HG03060 (cell line): Measurements from ENCODE around the gene PCDHGA10.
A peak's percentile ranks its signal among the peaks of the same experiment; 100 is the strongest.
"Not testable (repeated sequence)": the region's sequence is repeated elsewhere in the genome, so short reads cannot be mapped to it uniquely, and the experiment has no call there.

ENCODE experiments used
- ATAC-seq: cut with Tn5 transposase; IDR thresholded peaks from one replicate; pipeline ENCODE4 v1.9.1; 2021; ENCODE audit warnings: low read depth, moderate number of reproducible peaks; ENCODE audit not compliant: unreplicated experiment

PCDHGA10 gene

DNA sequence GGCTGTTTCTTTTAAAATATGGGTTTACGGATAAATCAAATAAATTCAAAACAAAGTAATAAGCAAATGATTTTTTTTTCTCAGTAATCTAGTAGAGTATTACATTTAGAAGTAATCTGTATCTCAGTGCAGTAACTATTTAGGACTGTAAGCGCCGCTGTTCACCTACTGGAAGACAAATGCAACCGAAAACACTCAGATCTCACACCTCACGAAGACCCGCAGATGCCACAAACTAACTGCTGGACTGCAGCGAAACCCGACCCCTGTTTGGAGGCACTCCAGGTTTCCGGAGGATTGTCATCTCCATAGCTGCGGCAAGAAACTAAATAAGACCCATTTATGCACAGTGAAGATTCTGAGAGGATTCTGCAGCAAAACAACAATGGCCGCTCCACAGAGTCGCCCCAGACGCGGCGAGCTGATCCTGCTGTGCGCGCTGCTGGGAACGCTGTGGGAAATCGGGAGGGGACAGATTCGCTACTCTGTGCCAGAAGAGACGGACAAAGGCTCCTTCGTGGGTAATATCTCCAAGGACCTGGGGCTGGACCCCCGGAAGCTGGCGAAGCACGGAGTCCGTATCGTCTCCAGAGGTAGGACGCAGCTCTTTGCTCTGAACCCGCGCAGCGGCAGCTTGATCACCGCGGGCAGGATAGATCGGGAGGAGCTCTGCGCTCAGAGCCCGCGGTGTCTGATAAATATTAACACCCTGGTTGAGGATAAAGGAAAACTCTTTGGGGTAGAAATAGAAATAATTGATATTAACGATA, 20.2 kb upstream of the PCDHGA10 start, which contains the start of gene PCDHGA8:
Gene PCDHGA8 (plus strand): TSS at position 205 of the 770 bp plus-strand sequence. CDS start 181 bp downstream, at position 386.
- no peak for ATAC-seq

DNA sequence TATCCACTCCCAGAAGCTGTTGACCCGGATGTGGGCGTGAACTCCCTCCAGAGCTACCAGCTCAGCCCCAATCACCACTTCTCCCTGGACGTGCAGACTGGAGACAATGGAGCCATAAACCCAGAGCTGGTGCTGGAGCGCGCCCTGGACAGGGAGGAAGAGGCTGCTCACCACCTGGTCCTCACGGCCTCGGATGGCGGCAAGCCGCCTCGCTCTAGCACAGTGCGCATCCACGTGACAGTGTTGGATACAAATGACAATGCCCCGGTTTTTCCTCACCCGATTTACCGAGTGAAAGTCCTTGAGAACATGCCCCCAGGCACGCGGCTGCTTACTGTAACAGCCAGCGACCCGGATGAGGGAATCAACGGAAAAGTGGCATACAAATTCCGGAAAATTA, 19.5 kb upstream of the PCDHGA10 start:
- no peak for ATAC-seq

DNA sequence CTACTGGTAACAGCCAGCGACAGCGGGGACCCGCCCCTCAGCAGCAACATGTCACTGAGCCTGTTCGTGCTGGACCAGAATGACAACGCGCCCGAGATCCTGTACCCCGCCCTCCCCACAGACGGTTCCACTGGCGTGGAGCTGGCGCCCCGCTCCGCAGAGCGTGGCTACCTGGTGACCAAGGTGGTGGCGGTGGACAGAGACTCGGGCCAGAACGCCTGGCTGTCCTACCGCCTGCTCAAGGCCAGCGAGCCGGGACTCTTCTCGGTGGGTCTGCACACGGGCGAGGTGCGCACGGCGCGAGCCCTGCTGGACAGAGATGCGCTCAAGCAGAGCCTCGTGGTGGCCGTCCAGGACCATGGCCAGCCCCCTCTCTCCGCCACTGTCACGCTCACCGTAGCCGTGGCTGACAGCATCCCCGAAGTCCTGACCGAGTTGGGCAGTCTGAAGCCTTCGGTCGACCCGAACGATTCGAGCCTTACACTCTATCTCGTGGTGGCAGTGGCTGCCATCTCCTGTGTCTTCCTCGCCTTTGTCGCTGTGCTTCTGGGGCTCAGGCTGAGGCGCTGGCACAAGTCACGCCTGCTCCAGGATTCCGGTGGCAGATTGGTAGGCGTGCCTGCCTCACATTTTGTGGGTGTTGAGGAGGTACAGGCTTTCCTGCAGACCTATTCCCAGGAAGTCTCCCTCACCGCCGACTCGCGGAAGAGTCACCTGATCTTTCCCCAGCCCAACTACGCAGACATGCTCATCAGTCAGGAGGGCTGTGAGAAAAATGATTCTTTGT, 18.2 kb upstream of the PCDHGA10 start:
- not testable (repeated sequence) for ATAC-seq

DNA sequence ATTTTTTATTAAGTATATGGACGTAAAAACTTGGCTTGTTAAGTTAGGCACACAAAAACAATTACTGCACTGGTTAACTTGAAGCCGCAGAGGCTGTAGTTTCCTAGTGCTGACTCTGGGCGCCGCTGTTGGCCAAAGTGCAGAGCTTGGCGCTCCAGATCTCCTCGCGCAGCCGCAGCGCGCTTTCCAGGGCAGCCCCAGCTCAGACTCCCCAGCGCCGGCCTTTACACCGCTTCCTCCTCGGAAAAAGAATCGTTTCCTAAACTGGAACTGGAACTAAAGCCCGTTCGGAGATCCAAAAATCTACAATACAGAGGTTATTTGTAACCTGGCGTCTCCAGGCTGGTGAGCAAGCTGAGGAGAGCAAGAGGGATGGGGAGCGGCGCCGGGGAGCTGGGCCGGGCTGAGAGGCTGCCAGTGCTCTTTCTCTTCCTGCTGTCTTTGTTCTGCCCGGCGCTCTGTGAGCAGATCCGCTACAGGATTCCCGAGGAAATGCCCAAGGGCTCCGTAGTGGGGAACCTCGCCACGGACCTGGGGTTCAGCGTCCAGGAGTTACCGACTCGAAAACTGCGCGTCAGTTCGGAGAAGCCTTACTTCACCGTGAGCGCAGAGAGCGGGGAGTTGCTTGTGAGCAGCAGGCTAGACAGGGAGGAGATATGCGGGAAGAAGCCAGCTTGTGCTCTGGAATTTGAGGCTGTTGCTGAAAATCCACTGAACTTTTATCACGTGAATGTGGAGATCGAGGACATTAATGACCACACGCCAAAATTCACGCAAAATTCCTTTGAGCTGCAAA, 14.8 kb upstream of the PCDHGA10 start, which contains the start of gene PCDHGB5:
Gene PCDHGB5 (plus strand): TSS at position 192 of the 796 bp plus-strand sequence. CDS start 181 bp downstream, at position 373.
- ATAC-seq = peak; percentile 86

DNA sequence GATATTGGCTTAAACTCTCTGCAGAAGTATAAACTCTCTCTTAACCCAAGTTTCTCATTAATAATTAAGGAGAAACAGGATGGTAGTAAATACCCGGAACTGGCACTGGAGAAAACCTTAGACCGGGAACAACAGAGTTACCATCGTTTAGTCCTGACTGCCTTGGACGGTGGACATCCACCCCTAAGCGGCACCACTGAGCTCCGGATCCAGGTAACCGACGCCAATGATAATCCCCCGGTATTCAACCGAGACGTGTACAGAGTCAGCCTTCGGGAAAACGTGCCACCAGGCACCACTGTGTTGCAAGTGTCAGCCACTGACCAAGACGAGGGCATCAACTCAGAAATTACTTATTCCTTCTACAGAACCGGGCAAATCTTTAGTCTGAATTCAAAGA, 14.2 kb upstream of the PCDHGA10 start:
- ATAC-seq = no peak

DNA sequence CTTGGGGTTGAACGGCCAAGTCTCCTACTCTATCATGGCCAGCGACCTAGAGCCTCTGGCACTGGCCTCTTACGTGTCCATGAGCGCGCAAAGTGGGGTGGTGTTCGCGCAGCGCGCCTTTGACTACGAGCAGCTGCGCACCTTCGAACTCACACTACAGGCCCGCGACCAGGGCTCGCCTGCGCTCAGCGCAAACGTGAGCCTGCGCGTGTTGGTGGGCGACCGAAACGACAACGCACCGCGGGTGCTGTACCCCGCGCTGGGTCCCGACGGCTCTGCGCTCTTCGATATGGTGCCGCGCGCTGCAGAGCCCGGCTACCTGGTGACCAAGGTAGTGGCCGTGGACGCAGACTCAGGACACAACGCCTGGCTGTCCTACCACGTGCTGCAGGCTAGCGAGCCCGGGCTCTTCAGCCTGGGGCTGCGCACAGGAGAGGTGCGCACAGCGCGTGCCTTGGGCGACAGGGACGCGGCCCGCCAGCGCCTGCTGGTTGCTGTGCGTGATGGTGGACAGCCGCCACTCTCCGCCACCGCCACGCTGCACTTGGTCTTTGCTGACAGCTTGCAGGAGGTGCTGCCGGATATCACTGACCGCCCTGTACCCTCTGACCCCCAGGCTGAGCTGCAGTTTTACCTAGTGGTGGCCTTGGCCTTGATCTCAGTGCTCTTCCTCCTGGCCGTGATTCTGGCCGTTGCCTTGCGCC, 13.1 kb upstream of the PCDHGA10 start:
- no peak for ATAC-seq

DNA sequence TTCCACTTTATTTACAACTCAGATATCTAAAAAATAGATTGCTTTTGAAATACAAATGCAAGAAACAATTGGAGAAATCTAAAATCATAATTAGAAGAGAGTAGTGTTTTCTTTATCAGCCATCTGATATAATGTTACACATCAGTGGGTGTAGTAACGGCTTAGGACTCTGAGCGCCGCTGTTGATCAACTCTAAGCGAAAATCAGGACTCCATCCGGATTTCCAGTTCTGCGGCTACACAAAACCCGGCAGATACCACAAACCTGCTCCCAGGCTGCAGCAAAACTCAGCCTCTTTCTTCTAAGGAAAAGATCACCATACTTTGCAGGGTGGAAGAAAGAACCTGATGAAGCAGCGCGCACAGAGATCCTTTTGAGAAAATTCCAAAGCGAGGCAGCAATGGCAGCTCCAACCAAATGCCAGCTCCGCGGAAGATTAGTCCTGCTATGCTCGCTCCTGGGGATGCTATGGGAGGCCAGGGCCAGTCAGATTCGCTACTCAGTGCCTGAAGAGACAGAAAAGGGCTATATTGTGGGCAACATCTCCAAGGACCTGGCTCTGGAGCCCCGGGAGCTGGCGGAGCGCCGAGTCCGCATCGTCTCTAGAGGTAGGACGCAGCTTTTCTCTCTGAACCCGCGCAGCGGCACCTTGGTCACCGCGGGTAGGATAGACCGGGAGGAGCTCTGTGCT, 10.1 kb upstream of the PCDHGA10 start, which contains the start of gene PCDHGA9:
Gene PCDHGA9 (plus strand): TSS at position 226 of the 691 bp plus-strand sequence. CDS start 175 bp downstream, at position 401.
- ATAC-seq = no peak

DNA sequence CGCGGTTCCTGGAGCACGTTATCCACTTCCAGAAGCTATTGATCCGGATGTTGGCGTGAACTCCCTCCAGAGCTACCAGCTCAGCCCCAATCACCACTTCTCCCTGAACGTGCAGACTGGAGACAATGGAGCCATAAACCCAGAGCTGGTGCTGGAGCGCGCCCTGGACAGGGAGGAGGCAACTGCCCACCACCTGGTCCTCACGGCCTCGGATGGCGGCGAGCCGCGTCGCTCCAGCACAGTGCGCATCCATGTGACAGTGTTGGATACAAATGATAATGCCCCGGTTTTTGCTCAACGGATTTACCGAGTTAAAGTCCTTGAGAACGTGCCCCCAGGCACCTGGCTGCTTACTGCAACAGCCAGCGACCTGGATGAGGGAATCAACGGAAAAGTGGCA, 9.4 kb upstream of the PCDHGA10 start:
- no peak for ATAC-seq

DNA sequence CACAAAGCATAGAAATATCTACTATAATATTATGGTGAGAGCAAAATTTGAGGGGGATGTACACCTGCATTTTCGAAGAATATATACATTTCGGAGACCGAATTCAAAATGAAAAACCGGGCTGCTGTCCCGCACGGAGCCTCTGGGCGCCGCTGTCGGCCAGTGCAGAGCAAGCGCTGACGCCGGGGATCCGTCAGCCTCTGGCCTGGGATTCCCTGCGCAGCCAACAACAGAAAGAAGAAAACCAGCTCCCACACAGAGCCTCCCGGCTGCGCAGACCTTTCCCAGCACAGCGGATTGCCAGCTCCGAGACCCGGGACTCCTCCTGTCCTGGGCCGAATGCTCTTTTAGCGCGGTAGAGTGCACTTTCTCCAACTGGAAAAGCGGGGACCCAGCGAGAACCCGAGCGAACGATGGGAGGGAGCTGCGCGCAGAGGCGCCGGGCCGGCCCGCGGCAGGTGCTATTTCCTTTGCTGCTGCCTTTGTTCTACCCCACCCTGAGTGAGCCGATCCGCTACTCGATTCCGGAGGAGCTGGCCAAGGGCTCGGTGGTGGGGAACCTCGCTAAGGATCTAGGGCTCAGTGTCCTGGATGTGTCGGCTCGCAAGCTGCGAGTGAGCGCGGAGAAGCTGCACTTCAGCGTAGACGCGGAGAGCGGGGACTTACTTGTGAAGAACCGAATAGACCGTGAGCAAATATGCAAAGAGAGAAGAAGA, 4.8 kb upstream of the PCDHGA10 start, which contains the start of gene PCDHGB6:
Gene PCDHGB6 (plus strand): TSS at position 232 of the 716 bp plus-strand sequence. CDS start 182 bp downstream, at position 414.
- not testable (repeated sequence) for ATAC-seq

DNA sequence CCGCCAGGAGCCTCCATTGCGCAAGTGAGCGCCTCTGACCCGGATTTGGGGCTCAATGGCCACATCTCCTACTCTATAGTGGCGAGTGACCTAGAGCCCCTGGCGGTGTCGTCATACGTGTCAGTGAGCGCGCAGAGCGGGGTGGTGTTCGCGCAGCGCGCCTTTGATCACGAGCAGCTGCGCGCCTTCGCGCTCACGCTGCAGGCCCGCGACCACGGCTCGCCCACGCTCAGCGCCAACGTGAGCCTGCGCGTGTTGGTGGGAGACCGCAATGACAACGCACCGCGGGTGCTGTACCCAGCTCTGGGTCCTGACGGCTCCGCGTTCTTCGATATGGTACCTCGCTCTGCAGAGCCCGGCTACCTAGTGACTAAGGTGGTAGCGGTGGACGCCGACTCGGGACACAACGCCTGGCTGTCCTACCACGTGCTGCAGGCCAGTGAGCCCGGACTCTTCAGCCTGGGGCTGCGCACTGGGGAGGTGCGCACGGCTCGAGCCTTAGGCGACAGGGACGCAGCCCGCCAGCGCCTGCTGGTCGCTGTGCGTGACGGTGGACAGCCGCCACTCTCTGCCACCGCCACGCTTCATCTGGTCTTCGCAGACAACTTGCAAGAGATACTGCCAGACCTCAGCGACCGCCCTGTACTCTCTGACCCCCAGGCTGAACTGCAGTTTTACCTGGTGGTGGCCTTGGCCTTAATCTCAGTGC, 3.0 kb upstream of the PCDHGA10 start:
- ATAC-seq = no peak

DNA sequence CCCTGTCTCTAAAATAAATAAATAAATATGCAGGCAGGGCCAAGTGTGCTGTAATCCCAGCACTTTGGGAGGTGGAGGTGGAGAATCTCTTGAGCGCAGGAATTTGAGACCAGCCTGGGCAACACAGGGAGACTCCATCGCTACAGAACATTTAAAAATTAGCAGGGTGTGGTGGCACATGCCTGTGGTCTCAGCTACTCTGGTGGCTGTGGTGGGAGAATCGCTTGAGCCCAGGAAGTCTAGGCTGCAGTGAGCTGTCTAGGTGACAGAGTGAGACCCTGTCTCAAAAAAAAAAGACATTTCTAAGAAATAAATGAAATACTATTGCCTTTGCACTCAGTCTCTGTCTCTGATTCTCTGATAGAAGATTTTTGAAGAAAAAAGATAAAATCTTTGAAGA, 1.2 kb upstream of the PCDHGA10 start:
- ATAC-seq = no peak

DNA sequence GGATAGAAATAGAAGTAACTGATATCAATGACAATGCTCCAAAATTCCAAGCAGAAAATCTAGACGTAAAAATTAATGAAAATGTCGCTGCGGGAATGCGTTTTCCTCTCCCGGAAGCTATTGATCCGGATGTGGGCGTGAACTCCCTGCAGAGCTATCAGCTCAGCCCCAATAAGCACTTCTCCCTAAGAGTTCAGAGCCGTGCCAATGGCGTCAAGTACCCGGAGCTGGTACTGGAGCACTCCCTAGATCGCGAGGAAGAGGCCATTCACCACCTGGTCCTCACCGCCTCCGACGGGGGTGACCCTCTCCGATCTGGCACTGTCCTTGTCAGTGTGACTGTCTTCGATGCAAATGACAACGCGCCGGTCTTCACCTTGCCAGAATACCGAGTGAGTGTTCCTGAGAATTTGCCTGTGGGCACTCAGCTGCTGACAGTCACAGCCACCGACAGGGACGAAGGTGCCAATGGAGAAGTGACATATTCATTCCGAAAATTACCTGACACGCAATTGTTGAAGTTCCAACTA, 818 bp downstream of the PCDHGA10 start:
- no peak for ATAC-seq

DNA sequence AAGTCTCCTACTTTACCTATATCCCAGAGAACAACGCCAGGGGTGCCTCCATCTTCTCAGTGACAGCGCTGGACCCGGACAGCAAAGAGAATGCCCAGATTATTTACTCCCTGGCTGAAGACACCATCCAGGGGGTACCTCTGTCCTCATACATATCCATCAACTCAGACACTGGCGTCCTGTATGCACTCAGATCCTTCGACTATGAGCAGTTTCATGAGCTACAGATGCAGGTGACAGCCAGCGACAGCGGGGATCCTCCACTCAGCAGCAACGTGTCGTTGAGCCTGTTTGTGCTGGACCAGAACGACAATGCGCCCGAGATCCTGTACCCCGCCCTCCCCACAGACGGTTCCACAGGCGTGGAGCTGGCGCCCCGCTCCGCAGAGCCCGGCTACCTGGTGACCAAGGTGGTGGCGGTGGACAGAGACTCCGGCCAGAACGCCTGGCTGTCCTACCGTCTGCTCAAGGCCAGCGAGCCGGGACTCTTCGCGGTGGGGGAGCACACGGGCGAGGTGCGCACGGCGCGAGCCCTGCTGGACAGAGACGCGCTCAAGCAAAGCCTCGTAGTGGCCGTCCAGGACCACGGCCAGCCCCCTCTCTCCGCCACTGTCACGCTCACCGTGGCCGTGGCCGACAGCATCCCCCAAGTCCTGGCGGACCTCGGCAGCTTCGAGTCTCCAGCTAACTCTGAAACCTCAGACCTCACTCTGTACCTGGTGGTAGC, 1.9 kb downstream of the PCDHGA10 start:
- ATAC-seq = not testable (repeated sequence)

DNA sequence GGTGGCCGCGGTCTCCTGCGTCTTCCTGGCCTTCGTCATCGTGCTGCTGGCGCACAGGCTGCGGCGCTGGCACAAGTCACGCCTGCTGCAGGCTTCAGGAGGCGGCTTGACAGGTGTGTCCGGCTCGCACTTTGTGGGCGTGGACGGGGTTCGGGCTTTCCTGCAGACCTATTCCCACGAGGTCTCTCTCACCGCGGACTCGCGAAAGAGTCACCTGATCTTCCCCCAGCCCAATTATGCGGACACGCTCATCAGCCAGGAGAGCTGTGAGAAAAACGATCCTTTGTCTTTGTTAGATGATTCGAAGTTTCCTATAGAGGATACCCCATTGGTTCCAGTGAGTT, 2.5 kb downstream of the PCDHGA10 start:
- not testable (repeated sequence) for ATAC-seq

DNA sequence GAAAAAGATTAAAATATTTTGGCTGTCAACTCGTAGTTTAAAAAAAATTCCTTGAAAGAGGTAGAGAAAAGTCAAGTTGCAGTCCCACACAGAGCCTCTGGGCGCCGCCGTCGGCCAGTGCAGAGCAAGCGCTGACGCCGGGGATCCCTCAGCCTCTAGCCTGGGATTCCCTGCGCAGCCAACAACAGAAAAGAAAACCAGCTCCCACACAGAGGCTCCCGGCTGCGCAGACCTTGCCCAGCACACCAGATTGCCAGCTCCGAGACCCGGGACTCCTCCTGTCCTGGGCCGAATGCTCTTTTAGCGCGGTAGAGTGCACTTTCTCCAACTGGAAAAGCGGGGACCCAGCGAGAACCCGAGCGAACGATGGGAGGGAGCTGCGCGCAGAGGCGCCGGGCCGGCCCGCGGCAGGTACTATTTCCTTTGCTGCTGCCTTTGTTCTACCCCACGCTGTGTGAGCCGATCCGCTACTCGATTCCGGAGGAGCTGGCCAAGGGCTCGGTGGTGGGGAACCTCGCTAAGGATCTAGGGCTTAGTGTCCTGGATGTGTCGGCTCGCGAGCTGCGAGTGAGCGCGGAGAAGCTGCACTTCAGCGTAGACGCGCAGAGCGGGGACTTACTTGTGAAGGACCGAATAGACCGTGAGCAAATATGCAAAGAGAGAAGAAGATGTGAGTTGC, 4.8 kb downstream of the PCDHGA10 start, which contains the start of gene PCDHGB7:
Gene PCDHGB7 (plus strand): TSS at position 184 of the 679 bp plus-strand sequence. CDS start 183 bp downstream, at position 367.
- not testable (repeated sequence) for ATAC-seq

DNA sequence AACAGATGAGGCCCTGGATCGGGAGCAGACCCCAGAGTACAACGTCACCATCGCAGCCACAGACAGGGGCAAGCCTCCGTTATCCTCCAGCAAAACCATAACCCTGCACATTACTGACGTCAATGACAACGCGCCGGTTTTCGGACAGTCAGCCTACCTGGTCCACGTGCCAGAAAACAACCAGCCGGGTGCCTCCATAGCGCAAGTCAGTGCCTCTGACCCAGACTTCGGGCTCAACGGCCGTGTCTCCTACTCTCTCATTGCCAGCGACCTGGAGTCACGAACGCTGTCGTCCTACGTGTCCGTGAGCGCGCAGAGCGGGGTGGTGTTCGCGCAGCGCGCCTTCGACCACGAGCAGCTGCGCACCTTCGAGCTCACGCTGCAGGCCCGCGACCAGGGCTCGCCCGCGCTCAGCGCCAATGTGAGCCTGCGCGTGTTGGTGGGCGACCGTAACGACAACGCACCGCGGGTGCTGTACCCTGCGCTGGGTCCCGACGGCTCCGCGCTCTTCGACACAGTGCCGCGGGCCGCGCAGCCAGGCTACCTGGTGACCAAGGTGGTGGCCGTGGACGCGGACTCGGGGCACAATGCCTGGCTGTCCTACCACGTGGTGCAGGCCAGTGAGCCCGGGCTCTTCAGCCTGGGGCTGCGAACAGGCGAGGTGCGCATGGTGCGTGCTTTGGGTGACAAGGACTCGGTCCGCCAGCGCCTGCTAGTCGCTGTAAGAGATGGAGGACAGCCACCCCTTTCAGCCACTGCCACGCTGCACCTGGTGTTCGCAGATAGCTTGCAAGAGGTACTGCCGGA, 6.5 kb downstream of the PCDHGA10 start:
- no peak for ATAC-seq
